GM23248 (cell line): Measurements from ENCODE around the gene TBC1D14. TPM values are rescaled to one million over a fixed set of nuclear protein-coding genes. Genes with fewer than 3 reads are reported as not detected.
A peak's percentile ranks its signal among the peaks of the same experiment; 100 is the strongest.

ENCODE experiments used
- DNase-seq: peaks from one replicate; pipeline ENCODE4 v3.0.0-alpha.2; 2015
- H2AFZ ChIP-seq: fragments of 200-600 bp; sonication (generic); 2 replicates; pipeline ENCODE4 v1.6.1; 2016; ENCODE audit warnings: antibody characterized with exemption
- H3F3A ChIP-seq: fragments of 200-600 bp; sonication (generic); 2 replicates; pipeline ENCODE4 v1.6.1; 2016; ENCODE audit warnings: mild to moderate bottlenecking, antibody characterized with exemption, mixed run types; ENCODE audit not compliant: insufficient read depth
- H3K27ac ChIP-seq: fragments of 200-600 bp; sonication (generic); 2 replicates; pipeline ENCODE4 v1.5.1; 2016; ENCODE audit warnings: mild to moderate bottlenecking
- H3K27me3 ChIP-seq: fragments of 200-600 bp; sonication (generic); replicated peaks from 2 replicates; pipeline ENCODE4 v1.6.1; 2016; ENCODE audit warnings: mild to moderate bottlenecking; ENCODE audit not compliant: insufficient read depth
- H3K36me3 ChIP-seq: fragments of 200-600 bp; sonication (generic); 2 replicates; pipeline ENCODE4 v1.6.1; 2016; ENCODE audit warnings: low read depth, mild to moderate bottlenecking
- H3K4me1 ChIP-seq: fragments of 200-600 bp; sonication (generic); 2 replicates; pipeline ENCODE4 v1.6.1; 2016; ENCODE audit warnings: mild to moderate bottlenecking; ENCODE audit not compliant: insufficient read depth
- H3K4me2 ChIP-seq: fragments of 200-600 bp; sonication (generic); one replicate; pipeline ENCODE4 v1.6.1; 2016; ENCODE audit warnings: mild to moderate bottlenecking; ENCODE audit not compliant: unreplicated experiment
- H3K4me3 ChIP-seq: fragments of 200-600 bp; sonication (generic); 2 replicates; pipeline ENCODE4 v1.5.1; 2016; ENCODE audit warnings: mild to moderate bottlenecking
- H3K79me2 ChIP-seq: fragments of 200-600 bp; sonication (generic); 2 replicates; pipeline ENCODE4 v1.6.1; 2016; ENCODE audit warnings: mild to moderate bottlenecking; ENCODE audit not compliant: insufficient read depth
- H3K9ac ChIP-seq: fragments of 200-600 bp; sonication (generic); 2 replicates; pipeline ENCODE4 v1.6.1; 2016; ENCODE audit warnings: mild to moderate bottlenecking
- H3K9me2 ChIP-seq: fragments of 200-600 bp; sonication (generic); 2 replicates; pipeline ENCODE4 v1.6.1; 2016; ENCODE audit warnings: mixed run types, mild to moderate bottlenecking, moderate library complexity; ENCODE audit not compliant: insufficient read depth
- H3K9me3 ChIP-seq: fragments of 200-600 bp; sonication (generic); one replicate; pipeline ENCODE4 v1.6.1; 2017; ENCODE audit warnings: low read depth
- H4K20me1 ChIP-seq: fragments of 200-600 bp; sonication (generic); 2 replicates; pipeline ENCODE4 v1.6.0; 2016; ENCODE audit not compliant: insufficient read depth
- EZH2 ChIP-seq: fragments of 200-600 bp; sonication (generic); IDR thresholded peaks from 2 replicates; pipeline ENCODE4 v1.6.1; 2018; ENCODE audit warnings: antibody characterized with exemption, mild to moderate bottlenecking; ENCODE audit not compliant: insufficient read depth, poor library complexity, severe bottlenecking
- EZH2phosphoT487 ChIP-seq: fragments of 200-600 bp; sonication (generic); IDR thresholded peaks from 2 replicates; pipeline ENCODE4 v1.6.1; 2018; ENCODE audit warnings: antibody characterized with exemption, moderate library complexity, mild to moderate bottlenecking, low read depth; ENCODE audit not compliant: insufficient read depth
- WGBS, 2 experiments: methylation state at CpG; one replicate each; pipeline ENCODE4 v1.1.6; 2015 to 2017; ENCODE audit warnings: low lambda C conversion rate in 2 of 2, low coverage in 1 of 2; ENCODE audit errors: missing lambda C conversion rate in 2 of 2; 5-methylcytosine and 5-hydroxymethylcytosine counted together
- in situ Hi-C: fragments of 300-500 bp; cut with MboI; formaldehyde crosslinking; loops from 2 replicates; pipeline ENCODE4 v1.15.0; 2020
- polyA plus RNA-seq: library from polyadenylated mRNA; unstranded; fragments of >200 nt; fragmentation: Nextera tagmentation; extraction: Ambion mirVana; gene quantifications from 2 replicates; pipeline ENCODE4 v1.2.1, GENCODE V29; 2016
- total RNA-seq: library from RNA; depleted of rRNA; stranded (reverse); fragments of >200 nt; shearing (Covaris generic); gene quantifications from 2 replicates; pipeline ENCODE4 v1.2.3, GENCODE V29; 2014

Gene TBC1D14
- total and polyA plus RNA-seq, 2 experiments from 2014 or later: 20.4 to 39.1 TPM

DNA sequence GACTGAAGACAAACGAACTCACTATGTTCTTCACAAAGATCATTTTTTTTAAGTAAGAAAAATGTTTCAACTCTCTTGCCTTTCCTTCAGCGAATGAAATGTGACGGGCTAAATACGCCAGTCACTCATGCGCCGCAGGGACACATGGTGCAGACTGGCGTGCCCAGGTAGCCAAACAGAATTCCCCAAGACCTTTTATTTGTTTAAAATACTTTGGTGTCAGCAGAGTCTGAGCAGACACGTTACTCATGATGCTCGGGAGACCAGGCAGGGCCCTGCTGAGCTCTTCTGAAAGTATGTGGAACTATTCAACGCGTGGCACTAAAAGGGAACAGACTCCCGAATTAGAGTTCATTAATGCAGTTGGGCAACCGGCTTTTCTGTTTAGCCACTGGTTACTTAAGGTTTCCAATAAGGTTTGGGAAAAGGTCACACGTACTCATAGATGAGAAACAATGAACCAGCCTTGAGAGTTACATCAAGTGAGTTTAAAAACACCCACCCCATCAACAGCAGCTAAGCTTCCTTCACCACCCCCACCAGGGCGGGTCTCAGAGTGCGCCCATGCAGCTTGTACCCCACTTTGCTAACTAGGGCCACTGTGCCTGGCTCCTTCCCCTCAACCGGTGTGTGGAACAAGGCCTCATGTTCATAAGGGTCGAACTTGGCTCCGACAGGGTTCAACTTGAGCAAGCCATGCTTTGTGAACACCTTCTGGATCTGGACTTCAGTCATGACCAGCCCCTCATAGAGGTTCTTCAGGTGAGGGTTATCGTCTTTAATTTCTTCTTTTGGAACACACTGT lies 150.9 kb downstream of the TBC1D14 start:
- no peaks in the 10 kb centered on the region for H3K4me1 ChIP-seq
- no peaks in the 10 kb centered on the region for H3K27me3 ChIP-seq
- H3K36me3 ChIP-seq: peaks cover 44% of the 10 kb centered on the region
- H3F3A ChIP-seq: peaks cover 40% of the 10 kb centered on the region
- no peak overlapping the region for H3K27ac ChIP-seq
- H3K4me3 ChIP-seq: no peak overlapping the region
- H3K9me2 ChIP-seq: no peaks in the 10 kb centered on the region
- 90 to 94% methylated on average over 20 of the region's 20 CpGs for WGBS, 2 experiments
- H4K20me1 ChIP-seq: no peaks in the 10 kb centered on the region
- H3K9ac ChIP-seq: no peak overlapping the region
- in situ Hi-C loops: no loop called here
- H3K4me2 ChIP-seq: no peak overlapping the region
- TF ChIP-seq EZH2: no peak
- TF ChIP-seq EZH2phosphoT487: no peak
- no peak for DNase-seq
- H3K79me2 ChIP-seq: peaks cover 84% of the 10 kb centered on the region
- H2AFZ ChIP-seq: no peak overlapping the region
- no peaks in the 10 kb centered on the region for H3K9me3 ChIP-seq

DNA sequence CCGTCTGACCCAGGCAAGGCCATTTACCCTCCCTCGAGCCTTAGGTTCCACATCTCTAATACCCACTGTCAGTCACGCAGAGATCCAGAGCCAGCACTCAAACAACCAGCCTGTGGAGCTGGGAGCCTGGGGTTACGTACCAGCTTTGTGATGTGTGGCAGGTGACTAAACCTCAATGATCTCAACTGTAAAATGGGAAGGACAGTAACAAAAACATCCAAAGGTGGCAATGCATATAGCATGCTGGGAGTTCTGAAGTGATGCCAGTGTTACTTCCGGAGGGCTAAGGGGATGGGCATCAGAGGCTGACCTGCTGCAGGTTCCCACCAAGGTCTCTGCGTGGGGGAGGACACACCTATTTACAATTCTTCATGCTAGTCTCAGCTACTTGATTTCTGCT lies 152.2 kb downstream of the TBC1D14 start:
- Histone ChIP-seq H3K27me3 (no peaks in the 10 kb centered on the region), H3K9ac (no peak overlapping the region), H3K9me3 (no peaks in the 10 kb centered on the region), H3K4me2 (no peak overlapping the region), H3K79me2 (peaks cover 84% of the 10 kb centered on the region), H3K36me3 (peaks cover 44% of the 10 kb centered on the region), H3K4me3 (no peak overlapping the region), H2AFZ (no peak overlapping the region), H4K20me1 (no peaks in the 10 kb centered on the region; the same call in 1 of the 2 replicates), H3F3A (peaks cover 34% of the 10 kb centered on the region), H3K27ac (no peak overlapping the region), H3K9me2 (no peaks in the 10 kb centered on the region), H3K4me1 (peaks cover 9% of the 10 kb centered on the region)
- WGBS, 2 experiments: 80 to 91% methylated on average over 6 of the region's 6 CpGs
- DNase-seq: no peak
- in situ Hi-C loops: no loop called here
- TF ChIP-seq EZH2: no peak
- TF ChIP-seq EZH2phosphoT487: no peak

DNA sequence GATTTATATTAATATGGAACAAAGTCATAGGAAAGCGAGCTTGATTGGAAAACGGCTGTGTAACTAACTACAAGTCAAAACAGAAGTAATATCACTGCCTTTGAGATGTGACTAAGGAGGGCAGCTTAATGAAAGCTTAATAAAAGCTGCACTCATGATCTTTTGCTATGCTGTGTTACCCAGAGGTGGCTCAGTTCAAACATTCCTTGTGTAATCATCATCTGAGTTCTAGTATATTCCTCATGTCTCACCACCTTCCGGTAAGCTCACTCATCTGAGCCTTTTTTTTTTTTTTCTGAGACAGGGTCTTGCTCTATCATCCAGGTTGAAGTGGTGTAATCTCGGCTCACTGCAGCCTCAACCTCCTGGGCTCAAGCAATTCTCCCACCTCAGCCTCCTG lies 153.2 kb downstream of the TBC1D14 start:
- Histone ChIP-seq H3K4me3 (no peak overlapping the region), H3K27ac (no peak overlapping the region), H3K79me2 (peaks cover 84% of the 10 kb centered on the region), H3K4me1 (peaks cover 10% of the 10 kb centered on the region), H3K36me3 (peaks cover 44% of the 10 kb centered on the region), H2AFZ (no peak overlapping the region), H3K9me2 (no peaks in the 10 kb centered on the region), H3K9ac (no peak overlapping the region), H3K27me3 (no peaks in the 10 kb centered on the region), H3K4me2 (no peak overlapping the region), H4K20me1 (no peaks in the 10 kb centered on the region; the same call in 1 of the 2 replicates), H3F3A (peaks cover 34% of the 10 kb centered on the region), H3K9me3 (no peaks in the 10 kb centered on the region)
- in situ Hi-C loops: no loop called here
- peak; percentile 36 for DNase-seq
- 96 to 99% methylated on average over 4 of the region's 4 CpGs for WGBS, 2 experiments
- TF ChIP-seq EZH2phosphoT487 (no peak), EZH2 (no peak)

DNA sequence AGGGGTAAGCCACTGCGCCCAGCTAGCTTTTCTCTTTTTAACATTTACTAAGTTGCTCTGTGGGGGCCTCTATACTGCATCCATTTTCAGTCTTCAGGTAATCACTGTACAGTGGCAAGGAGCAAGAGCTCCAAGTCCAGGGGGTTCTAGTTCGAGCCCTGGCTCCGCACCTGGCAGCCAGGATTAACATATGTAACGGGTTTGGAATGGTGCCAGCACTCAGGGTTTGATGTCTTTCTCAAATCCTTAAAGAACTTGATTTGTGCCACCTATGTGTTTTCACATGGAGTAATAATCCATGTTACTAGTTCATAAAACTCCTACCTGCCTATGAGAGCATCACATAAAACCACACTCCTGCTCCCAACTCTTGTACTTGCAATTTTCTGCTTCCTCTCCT lies 153.7 kb downstream of the TBC1D14 start:
- no peak overlapping the region for H3K4me2 ChIP-seq
- no peaks in the 10 kb centered on the region for H3K9me2 ChIP-seq
- no peak overlapping the region for H2AFZ ChIP-seq
- peaks cover 10% of the 10 kb centered on the region for H3K4me1 ChIP-seq
- no peaks in the 10 kb centered on the region; the same call in 1 of the 2 replicates for H4K20me1 ChIP-seq
- H3K27me3 ChIP-seq: no peaks in the 10 kb centered on the region
- TF ChIP-seq EZH2: no peak
- TF ChIP-seq EZH2phosphoT487: no peak
- H3K9me3 ChIP-seq: no peaks in the 10 kb centered on the region
- peaks cover 44% of the 10 kb centered on the region for H3K36me3 ChIP-seq
- H3F3A ChIP-seq: peaks cover 32% of the 10 kb centered on the region
- in situ Hi-C loops: no loop called here
- 76 to 78% methylated on average over 4 of the region's 4 CpGs for WGBS, 2 experiments
- no peak overlapping the region for H3K27ac ChIP-seq
- no peak overlapping the region for H3K4me3 ChIP-seq
- no peak overlapping the region for H3K9ac ChIP-seq
- no peak for DNase-seq
- H3K79me2 ChIP-seq: peaks cover 78% of the 10 kb centered on the region
